GDM1 (cell line): ENCODE results near the gene MAN2A2.
A peak's percentile ranks its signal among the peaks of the same experiment; 100 is the strongest.
"Not testable (repeated sequence)": the region's sequence is repeated elsewhere in the genome, so short reads cannot be mapped to it uniquely, and the experiment has no call there.

Experiments
- DNase-seq: peaks from one replicate; lab custom pipeline; 2025; lab: John Stamatoyannopoulos, UW

Gene MAN2A2

GRCh38 chr15:90884719-90885431, 18.2 kb upstream of the MAN2A2 start:
- DNase-seq = no peak

GRCh38 chr15:90885432-90886290, 17.4 kb upstream of the MAN2A2 start:
- DNase-seq = peak; percentile 68

GRCh38 chr15:90886291-90886614, 16.8 kb upstream of the MAN2A2 start:
- no peak for DNase-seq

- no peak for DNase-seq
Measured at GRCh38 chr15:90887037-90887481, 16.0 kb upstream of the MAN2A2 start.

- DNase-seq = no peak
Measured at GRCh38 chr15:90889313-90889730, 13.8 kb upstream of the MAN2A2 start.

- no peak for DNase-seq
Measured at GRCh38 chr15:90889736-90890456, 13.2 kb upstream of the MAN2A2 start.

GRCh38 chr15:90890839-90891238, 12.3 kb upstream of the MAN2A2 start:
- DNase-seq = no peak

- no peak for DNase-seq
Measured at GRCh38 chr15:90891346-90891949, 11.7 kb upstream of the MAN2A2 start.

- DNase-seq = no peak
Measured at GRCh38 chr15:90892023-90892422, 11.1 kb upstream of the MAN2A2 start.

- DNase-seq = no peak
Measured at GRCh38 chr15:90892498-90893174, 10.5 kb upstream of the MAN2A2 start.

- no peak for DNase-seq
Measured at GRCh38 chr15:90893175-90894090, 9.7 kb upstream of the MAN2A2 start.

GRCh38 chr15:90895571-90896117, 7.5 kb upstream of the MAN2A2 start:
- no peak for DNase-seq

- not testable (repeated sequence) for DNase-seq
Measured at GRCh38 chr15:90897131-90897655, 5.9 kb upstream of the MAN2A2 start.

- no peak for DNase-seq
Measured at GRCh38 chr15:90901175-90902039, 1.7 kb upstream of the MAN2A2 start.

GRCh38 chr15:90902040-90902839, 862 bp upstream of the MAN2A2 start:
- peak; percentile 82 for DNase-seq

- no peak for DNase-seq
Measured at GRCh38 chr15:90903733-90904536, 833 bp downstream of the MAN2A2 start.

- DNase-seq = no peak
Measured at GRCh38 chr15:90904746-90905145, 1.6 kb downstream of the MAN2A2 start.
